Stimulated activated effector memory CD8-positive, alpha-beta T cell treated with anti-CD3 and anti-CD28 coated beads, Interleukin-12 subunit alpha, Interleukin-12 subunit beta, amount 100 ng/mL, for 72 hours (primary cell): Measurements from ENCODE around the gene MICALL2.

Experiments
- ATAC-seq: fragments of 150-1000 bp; cut with Tn5 transposase; 2 replicates; pipeline ENCODE4 v1.10.0; 2021
- DNase-seq, 2 donors: peaks; one replicate each; pipeline ENCODE4 v3.0.0; 2021 to 2022; ENCODE audit warnings: low spot score in 2 of 2
- H3K27ac Mint-ChIP-seq: one replicate; pipeline ENCODE4 v1.8.0; 2022; ENCODE audit warnings: mild to moderate bottlenecking, mixed read lengths
- H3K36me3 Mint-ChIP-seq: one replicate; pipeline ENCODE4 v1.8.0; 2022; ENCODE audit warnings: mild to moderate bottlenecking, mixed read lengths
- H3K4me1 Mint-ChIP-seq: one replicate; pipeline ENCODE4 v1.8.0; 2022; ENCODE audit warnings: mixed read lengths
- H3K4me3 Mint-ChIP-seq: one replicate; pipeline ENCODE4 v1.8.0; 2022; ENCODE audit warnings: mild to moderate bottlenecking, mixed read lengths
- H3K9me3 Mint-ChIP-seq: one replicate; pipeline ENCODE4 v1.8.0; 2022; ENCODE audit warnings: mixed read lengths

MICALL2 gene

DNA sequence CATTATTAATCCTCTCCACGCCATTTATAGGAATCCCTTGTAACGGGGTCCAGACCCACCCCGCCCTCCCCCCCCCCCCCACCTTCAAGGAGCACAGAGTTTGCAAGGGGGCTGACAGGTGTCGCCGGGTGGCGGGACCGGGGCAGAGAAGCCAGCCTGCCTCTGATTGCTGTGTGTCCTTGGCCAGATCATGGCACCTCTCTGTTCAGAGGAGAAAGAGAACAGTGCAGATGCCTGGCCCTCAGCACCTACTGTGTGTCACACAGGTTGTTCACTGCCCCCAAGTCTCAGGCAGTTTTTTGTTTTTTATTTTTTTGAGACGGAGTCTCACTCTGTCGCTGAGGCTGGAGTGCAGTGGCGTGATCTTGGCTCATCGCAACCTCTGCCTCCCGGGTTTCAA, 5.4 kb upstream of the MICALL2 start:
- Mint-ChIP-seq H3K36me3 (peaks cover 4% of the 10 kb centered on the region), H3K27ac (no peak overlapping the region), H3K9me3 (no peaks in the 10 kb centered on the region), H3K4me3 (no peak overlapping the region), H3K4me1 (peaks cover 33% of the 10 kb centered on the region)
- no peak for ATAC-seq
- DNase-seq: no peak

DNA sequence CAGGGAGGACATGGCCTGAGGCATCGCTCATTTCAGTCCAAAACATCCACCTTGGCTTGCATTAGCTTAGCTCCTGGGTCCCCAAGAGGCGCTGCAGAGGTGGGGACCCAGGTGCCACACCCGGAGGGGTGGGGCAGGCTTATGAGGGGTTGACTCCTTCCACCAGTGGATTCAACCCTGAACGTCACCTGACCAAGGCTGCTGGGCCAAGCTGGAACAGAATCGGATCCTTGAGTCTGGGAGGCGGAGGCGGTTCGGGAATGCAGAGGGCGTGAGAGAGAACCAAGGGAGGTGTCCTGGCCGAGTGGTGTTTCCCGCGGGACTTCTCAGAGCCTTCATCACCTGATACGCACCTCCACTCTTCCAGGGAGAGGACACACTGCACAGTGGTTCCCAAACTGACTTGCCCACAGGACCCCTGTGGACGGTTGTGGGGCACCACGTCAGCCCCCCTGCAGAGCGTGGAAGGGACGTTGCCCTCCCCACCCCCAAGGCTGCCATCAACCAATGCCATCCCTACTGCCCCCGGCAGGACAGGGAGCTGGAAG, 4.5 kb upstream of the MICALL2 start:
- no peak for ATAC-seq
- Mint-ChIP-seq H3K9me3 (no peaks in the 10 kb centered on the region), H3K36me3 (peaks cover 4% of the 10 kb centered on the region), H3K4me3 (no peak overlapping the region), H3K4me1 (peaks cover 33% of the 10 kb centered on the region), H3K27ac (no peak overlapping the region)
- no peak for DNase-seq

DNA sequence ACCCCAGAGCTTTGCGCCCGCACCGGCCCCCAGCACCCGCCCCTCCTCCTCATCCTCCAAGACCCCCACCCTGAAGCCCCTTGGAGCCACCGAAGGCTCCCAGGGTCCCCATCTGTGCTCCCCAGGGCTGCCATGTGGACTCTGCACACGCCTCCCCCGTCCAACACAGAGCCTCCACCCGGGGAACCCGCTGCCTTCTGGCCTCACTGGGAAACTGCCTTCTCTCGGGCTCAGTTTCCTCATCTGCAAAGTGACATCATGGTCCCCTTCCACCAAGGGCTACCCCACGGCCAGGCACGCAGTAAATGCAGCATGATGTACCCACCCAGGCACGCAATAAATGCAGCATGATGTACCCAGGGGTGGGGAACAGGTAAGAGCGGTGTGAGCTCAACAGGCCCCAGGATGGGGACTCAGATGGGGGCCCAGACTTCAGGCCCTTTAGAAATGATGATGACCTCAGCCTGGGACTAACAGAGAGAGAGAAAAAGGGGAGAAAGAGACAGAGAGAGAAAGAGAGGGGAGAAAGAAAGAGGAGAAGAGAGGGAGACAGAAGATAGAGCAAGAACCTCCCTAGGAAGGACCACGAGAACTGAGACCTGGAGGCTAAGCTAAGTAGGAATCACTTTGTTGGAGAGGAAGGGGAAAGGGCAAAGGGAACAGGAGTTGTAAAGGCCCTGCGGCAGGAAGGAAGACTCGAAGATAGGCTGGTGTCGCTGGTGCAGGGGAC, 2.5 kb upstream of the MICALL2 start:
- no peaks in the 10 kb centered on the region for H3K9me3 Mint-ChIP-seq
- DNase-seq: no peak
- peak overlapping the region; percentile 55 for H3K27ac Mint-ChIP-seq
- H3K36me3 Mint-ChIP-seq: peaks cover 4% of the 10 kb centered on the region
- no peak overlapping the region for H3K4me3 Mint-ChIP-seq
- peaks cover 38% of the 10 kb centered on the region for H3K4me1 Mint-ChIP-seq
- no peak for ATAC-seq

DNA sequence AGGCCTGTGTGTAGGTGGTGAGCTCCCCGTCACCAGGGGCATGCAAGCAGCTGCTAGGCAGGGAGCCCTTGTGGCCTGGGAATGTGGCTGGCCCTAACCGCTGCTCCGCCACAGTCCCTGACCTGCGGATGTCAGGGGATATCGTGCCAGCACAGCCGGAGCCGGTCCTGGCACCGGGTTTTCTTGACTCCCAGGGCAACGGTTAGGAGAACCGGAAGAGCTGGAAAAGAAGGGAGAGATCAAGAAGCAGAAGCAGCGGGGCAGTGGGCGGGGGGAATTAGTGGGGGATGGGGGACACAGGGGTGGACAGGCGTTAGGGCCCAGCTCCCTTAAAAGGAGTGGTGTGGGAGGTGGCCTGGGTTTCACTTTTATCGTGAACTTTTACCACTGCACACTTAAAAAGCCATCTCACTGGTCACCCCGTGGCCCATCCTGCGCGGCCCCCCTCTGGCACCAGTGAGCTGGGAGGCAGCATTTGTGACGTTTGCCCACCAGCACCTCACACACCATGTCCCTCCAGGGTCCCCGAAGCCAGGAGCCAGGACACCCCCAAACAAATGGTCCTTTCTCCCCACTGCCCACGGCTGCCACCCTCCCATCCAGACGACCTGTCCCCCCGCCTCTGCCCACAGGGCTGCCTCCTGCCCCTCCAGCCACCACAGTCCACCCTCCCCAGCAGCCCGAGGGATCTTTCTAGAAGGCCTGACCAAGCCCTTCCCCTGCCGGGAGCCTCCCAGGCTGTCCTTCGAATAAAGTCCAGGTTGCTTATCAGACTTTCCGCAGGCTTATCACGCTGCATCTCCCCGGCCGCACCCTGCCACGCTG, 1.8 kb upstream of the MICALL2 start:
- Mint-ChIP-seq H3K27ac (peak overlapping the region; percentile 55), H3K9me3 (no peaks in the 10 kb centered on the region), H3K36me3 (peaks cover 4% of the 10 kb centered on the region), H3K4me1 (peaks cover 33% of the 10 kb centered on the region), H3K4me3 (peak overlapping the region; percentile 72)
- DNase-seq (no peak), ATAC-seq (no peak)

DNA sequence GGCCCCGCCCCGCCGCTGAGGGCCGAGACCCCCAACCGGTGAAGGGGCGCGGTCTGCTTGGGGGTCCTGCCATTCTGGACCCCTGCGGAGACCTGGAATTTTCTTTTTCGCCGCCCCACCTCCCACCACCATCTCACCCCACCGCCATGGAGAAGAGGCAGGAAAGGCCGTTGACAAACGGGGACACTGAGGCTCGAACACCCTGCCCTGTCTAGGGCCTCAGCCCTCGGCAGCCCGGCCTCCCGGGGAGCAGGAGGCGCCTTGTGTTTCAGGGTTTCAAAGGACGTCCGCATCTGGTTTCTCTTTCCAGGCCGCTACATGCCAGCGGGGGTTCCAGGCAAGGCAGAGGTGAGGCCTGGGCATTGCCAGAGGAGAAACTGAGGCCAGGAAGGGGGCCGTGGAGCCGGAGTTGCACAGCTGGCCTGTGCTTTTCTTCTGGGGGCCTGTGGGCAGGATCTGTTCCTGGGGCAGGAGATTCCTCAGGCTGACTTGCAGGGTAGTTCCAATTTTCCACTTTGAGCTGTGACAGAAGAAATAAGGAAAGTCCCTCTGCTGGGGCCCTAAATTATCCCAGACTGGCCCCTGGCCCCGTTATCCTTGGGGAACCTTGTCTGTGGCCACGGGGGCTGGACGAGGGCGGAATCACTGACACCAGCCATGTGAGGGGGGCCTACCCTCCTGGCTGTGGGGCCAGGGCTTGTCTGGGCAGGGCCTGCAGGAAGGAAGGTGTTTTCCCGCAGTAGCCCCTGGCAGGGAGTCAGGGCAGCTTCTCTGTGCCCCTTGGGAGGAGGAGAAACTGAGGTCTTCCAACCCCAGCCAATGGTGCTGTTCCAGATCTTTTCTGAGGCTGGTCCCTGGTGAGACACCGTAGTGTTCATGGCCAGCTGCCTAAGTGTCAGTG, 900 bp upstream of the MICALL2 start:
- peaks cover 4% of the 10 kb centered on the region for H3K36me3 Mint-ChIP-seq
- H3K9me3 Mint-ChIP-seq: no peaks in the 10 kb centered on the region
- H3K4me3 Mint-ChIP-seq: peak overlapping the region; percentile 72
- H3K4me1 Mint-ChIP-seq: peaks cover 32% of the 10 kb centered on the region
- no peak for DNase-seq
- H3K27ac Mint-ChIP-seq: peak overlapping the region; percentile 78
- peak; percentile 0 for ATAC-seq

DNA sequence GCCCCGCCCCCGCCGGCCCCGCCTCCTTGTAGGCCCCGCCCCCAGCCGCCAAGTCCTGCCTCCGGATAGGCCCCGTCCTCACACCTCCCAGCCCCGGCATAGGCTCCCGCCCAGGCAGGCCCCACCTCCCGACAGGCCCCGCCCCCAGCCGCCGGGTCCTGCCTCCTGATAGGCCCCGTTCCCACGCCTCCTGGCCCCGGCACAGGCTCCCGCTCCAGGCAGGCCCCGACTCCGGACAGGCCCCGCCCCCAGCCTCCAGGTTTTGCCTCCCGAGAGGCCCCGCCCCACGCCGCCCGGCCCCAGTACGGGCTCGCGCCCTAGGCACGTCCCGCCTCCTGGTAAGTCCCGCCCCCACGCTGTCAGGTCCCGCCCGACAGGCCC, 232 bp upstream of the MICALL2 start:
- Mint-ChIP-seq H3K27ac (peak overlapping the region; percentile 78), H3K9me3 (no peaks in the 10 kb centered on the region), H3K4me1 (peaks cover 32% of the 10 kb centered on the region), H3K4me3 (peak overlapping the region; percentile 72), H3K36me3 (peaks cover 4% of the 10 kb centered on the region)
- DNase-seq (peak; percentile 94 to 98), ATAC-seq (peak; percentile 94)

DNA sequence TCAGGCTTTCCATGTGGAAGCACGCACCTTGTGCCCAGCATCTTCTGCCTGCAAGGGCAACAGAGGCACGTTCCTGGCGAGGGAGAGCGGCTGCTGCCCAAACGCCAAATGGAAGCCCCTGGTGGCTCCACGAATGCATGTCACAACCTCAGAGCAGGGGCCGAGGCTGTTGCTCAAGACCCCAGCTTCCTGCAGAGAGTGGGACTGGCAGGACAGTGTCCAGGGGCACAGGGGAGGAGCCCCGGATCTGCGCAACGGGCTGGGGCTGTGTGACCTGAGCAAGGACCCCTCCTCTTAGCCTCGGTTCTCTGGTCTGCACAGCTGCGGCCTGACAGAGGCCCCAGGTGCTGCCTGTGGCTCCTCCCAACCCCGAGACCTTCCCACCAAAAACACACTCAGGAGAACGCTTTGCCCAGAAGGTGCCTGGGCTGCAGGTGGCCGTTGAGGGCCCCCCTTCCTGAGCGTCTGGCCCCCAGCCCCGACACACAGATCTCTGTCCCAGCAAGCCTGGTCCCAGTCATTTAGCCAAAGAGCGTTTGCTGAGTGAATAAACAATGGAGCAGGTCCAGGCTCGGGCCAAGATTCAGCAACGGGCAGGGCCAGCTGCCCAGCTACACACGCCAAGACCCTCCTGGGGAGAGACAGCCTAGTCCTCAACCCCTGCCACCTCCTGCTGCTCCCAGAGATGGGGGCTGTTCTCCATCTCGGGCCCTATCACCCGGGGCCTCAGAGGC, 1.2 kb downstream of the MICALL2 start:
- Mint-ChIP-seq H3K4me3 (peak overlapping the region; percentile 72), H3K4me1 (peaks cover 31% of the 10 kb centered on the region), H3K9me3 (no peaks in the 10 kb centered on the region), H3K27ac (no peak overlapping the region), H3K36me3 (peaks cover 4% of the 10 kb centered on the region)
- DNase-seq (no peak), ATAC-seq (no peak)

DNA sequence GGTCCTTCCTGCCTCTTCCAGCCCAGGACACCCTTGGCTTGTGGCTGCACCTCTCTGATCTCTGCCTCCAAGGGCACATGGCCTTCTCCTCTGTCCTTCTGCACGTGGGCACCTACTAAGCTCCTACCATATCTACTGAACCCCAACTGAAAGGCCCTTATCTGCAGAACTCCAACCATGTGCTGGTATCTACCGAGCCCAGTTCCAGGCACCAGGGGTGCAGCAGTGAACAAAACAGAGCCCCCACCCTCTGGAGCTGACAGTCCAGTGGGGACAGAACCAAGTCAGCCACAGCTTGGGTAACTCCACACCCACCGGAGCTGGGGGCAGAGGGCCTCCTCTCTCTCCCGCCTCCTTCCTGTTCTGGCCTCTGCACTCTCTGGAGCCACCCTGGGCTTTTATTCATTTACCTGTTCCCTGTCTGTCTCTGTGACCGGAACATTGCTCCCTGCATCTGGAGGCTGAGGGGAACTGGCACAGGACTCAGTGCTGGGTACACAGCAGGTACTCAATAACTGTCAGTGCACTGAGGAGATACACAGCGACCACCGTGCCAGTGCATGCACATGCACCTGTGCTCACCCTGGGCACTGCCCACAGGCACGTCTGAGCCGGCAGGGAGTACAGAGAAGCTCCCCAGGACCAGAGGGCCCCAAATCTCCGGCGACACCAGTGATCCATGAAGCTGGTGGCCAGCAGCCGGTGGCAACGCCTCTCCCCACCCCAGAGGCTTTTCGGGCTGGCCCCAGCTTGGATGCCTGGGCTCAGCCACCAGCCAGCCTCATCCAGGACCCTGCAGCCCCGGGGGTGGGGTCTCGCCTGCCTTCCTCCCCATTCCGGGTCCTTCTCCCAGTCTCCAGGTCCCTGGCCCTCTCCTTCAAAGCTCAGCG, 2.0 kb downstream of the MICALL2 start:
- DNase-seq: no peak
- peak overlapping the region; percentile 72 for H3K4me3 Mint-ChIP-seq
- no peaks in the 10 kb centered on the region for H3K9me3 Mint-ChIP-seq
- peaks cover 4% of the 10 kb centered on the region for H3K36me3 Mint-ChIP-seq
- no peak overlapping the region for H3K27ac Mint-ChIP-seq
- no peak for ATAC-seq
- peaks cover 26% of the 10 kb centered on the region for H3K4me1 Mint-ChIP-seq

DNA sequence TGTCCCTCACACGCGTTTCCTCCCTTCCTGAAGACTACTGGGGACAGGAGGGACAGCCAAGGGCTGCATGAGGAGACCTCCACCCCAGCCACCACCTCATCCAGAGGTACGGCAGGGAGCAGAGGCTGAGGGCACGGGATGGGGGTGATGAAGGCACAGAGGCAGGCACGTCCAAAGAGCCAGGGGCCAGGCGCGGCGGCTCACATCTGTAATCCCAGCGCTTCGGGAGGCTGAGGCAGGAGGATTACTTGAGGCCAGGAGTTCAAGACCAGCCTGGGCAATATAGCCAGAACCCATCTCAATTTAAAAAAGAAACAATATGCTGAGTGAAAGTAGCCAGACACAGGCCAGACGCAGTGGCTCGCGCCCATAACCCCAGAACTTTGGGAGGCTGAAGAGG, 3.3 kb downstream of the MICALL2 start:
- Mint-ChIP-seq H3K4me1 (peaks cover 16% of the 10 kb centered on the region), H3K27ac (no peak overlapping the region), H3K4me3 (no peak overlapping the region), H3K9me3 (no peaks in the 10 kb centered on the region), H3K36me3 (no peaks in the 10 kb centered on the region)
- no peak for ATAC-seq
- DNase-seq: no peak

DNA sequence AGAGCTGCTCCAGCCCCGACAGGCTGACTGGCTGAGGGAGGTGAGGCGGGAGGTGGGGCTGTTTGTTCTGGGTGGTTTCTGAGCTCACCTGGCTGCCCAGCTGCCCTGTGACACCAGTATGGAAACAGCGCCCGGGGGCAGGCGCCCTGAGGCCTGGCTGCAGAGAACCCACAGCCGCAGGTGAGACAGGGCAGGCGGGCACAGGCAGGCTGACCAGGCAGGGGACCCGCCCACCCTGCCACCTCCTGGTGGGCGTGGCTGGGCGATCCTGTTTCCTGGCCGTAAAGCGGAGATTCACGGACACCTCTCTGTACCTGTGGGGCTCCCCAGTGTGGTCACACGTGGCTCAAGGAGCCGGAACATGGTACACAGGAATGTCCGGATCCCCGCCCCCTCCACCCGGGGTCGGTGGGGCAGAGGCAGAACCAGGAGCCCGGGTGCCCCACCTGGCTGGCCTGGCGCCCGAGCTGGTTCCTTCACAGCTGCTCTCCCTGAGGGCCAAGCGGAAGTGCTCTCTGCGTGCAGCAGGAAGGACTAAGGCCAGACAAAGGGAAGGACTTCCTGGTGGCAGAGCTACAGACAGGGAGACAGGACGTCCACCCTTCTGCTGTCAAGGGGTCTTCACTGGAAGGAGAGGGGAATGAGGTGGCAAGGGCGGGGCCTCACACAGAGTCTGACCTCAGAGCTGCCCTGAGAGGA, 3.9 kb downstream of the MICALL2 start:
- ATAC-seq (no peak), DNase-seq (no peak)
- Mint-ChIP-seq H3K4me3 (no peak overlapping the region), H3K27ac (no peak overlapping the region), H3K9me3 (no peaks in the 10 kb centered on the region), H3K36me3 (no peaks in the 10 kb centered on the region), H3K4me1 (peaks cover 10% of the 10 kb centered on the region)

DNA sequence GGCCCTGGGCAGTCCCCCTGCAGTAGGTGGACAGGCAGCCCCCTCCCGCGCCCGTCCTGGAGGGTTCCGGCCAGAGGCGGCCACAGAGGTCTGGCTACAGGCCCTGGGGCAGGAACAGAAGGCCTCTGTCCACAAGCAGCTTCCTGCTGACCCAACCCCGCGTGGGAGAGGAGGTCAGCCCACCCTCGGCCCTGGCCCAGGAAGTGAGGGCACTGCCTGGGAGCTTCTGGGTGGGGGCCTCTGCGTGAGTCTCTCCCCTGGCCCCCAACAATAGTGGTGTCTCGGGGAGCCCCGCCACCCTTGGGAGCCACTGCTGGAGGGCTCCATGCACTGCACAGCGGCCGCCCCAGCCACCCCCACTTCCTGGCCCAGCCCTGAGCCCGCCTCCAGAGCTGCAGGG, 4.7 kb downstream of the MICALL2 start:
- H3K4me3 Mint-ChIP-seq: no peak overlapping the region
- no peak for DNase-seq
- no peaks in the 10 kb centered on the region for H3K36me3 Mint-ChIP-seq
- no peak overlapping the region for H3K27ac Mint-ChIP-seq
- H3K9me3 Mint-ChIP-seq: no peaks in the 10 kb centered on the region
- ATAC-seq: no peak
- H3K4me1 Mint-ChIP-seq: peaks cover 5% of the 10 kb centered on the region

DNA sequence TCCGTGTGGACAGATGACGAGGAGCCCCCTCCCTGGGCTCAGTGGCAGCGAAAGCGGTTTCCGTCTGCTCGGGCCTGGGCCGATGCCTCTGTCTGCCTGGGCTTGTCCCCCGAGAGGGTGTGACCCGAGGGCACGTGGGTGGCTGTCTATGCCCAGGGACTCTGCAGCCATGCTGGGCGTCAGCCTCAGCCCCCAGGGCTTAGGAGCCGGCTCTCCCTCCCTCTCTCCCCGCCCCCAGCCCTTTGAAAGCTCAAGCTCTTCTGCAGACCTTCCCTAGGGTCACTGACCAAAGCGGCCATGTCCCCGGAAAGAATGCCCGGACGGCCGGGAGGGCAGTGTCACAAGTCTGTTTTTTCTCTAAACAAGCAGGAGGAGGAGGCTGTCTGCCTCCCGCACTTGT, 7.1 kb downstream of the MICALL2 start:
- Mint-ChIP-seq H3K4me3 (no peak overlapping the region), H3K27ac (no peak overlapping the region), H3K36me3 (no peaks in the 10 kb centered on the region), H3K4me1 (no peaks in the 10 kb centered on the region), H3K9me3 (no peaks in the 10 kb centered on the region)
- DNase-seq: no peak
- ATAC-seq: no peak

DNA sequence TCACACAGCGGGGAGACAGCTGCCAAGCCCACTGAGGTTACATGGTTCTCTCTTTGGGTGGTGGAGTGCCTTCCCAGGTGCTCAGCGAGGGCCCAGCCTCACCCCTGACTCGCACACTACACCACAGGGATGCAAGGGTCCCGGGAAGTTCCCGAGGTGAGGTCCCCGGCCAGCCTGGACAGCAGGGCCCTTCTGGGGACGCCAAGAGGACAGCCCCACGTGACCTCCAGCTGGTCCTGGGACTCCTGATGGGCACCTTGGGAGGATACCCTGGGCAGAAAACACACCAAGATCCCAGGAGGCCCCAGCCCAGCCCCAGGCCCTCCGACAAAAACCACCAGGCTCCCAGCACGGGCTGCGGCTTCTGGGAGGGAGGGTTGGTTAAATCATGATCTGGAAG, 8.3 kb downstream of the MICALL2 start:
- Mint-ChIP-seq H3K4me3 (no peak overlapping the region), H3K4me1 (no peaks in the 10 kb centered on the region), H3K36me3 (no peaks in the 10 kb centered on the region), H3K27ac (no peak overlapping the region), H3K9me3 (no peaks in the 10 kb centered on the region)
- DNase-seq (no peak), ATAC-seq (no peak)
